Bronchial epithelial cell (primary cell): ENCODE measurements around the gene BRIP1. TPM values are rescaled to one million over a fixed set of nuclear protein-coding genes. Genes with fewer than 3 reads are reported as not detected.
A peak's percentile ranks its signal among the peaks of the same experiment; 100 is the strongest.
"Not testable (repeated sequence)": the region's sequence is repeated elsewhere in the genome, so short reads cannot be mapped to it uniquely, and the experiment has no call there.

Source experiments
- DNase-seq: peaks from one replicate; pipeline ENCODE4 v3.0.0-alpha.2; 2010; ENCODE audit warnings: low read depth
- FAIRE-seq: peaks from 2 replicates; lab custom pipeline; 2011; peaks lifted over from hg19 to GRCh38; lab: Jason Lieb, UNC
- H3K27me3 ChIP-seq: 2 replicates; pipeline ENCODE4 v1.5.1; 2011; ENCODE audit warnings: low read length; ENCODE audit not compliant: control insufficient read depth, insufficient read depth
- H3K36me3 ChIP-seq: 2 replicates; pipeline ENCODE4 v1.5.1; 2011; ENCODE audit warnings: low read length; ENCODE audit not compliant: control insufficient read depth, insufficient read depth
- H3K4me3 ChIP-seq: 2 replicates; pipeline ENCODE4 v1.5.1; 2011; ENCODE audit warnings: mild to moderate bottlenecking, low read depth, low read length, control low read depth
- total RNA-seq: library from RNA; depleted of rRNA; stranded (reverse); fragments of >200 nt; gene quantifications from 2 replicates; pipeline ENCODE4 v1.2.1, GENCODE V29; 2014
- TF ChIP-seq, protein P1 (sequence below): IDR thresholded peaks from 2 replicates; pipeline ENCODE4 v1.5.1; 2011; ENCODE audit warnings: mild to moderate bottlenecking, moderate library complexity, low read length, control low read depth, inconsistent platforms; ENCODE audit not compliant: insufficient read depth, severe bottlenecking

BRIP1 gene
- total RNA-seq, 1 donor from 2014 or later = 1.1 TPM

DNA sequence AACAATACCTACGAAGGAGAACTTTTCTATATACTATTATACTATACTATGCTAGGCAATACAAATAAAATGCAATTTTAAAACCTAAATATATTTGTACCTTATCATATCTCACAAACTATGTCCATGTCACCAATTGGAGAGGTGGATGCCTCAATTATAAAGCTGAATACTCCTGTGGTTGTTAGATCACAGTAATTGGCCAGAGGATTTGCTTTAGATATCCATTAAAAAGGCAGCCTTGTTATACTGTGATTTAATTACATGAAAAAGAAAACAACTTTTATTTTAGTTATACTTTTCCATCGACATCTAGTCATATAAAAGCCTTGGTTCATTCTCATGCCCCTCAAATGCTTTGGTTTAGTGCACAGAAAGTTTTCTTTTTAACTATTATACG is 129.3 kb downstream of the BRIP1 start:
- TF ChIP-seq, protein P1, sequence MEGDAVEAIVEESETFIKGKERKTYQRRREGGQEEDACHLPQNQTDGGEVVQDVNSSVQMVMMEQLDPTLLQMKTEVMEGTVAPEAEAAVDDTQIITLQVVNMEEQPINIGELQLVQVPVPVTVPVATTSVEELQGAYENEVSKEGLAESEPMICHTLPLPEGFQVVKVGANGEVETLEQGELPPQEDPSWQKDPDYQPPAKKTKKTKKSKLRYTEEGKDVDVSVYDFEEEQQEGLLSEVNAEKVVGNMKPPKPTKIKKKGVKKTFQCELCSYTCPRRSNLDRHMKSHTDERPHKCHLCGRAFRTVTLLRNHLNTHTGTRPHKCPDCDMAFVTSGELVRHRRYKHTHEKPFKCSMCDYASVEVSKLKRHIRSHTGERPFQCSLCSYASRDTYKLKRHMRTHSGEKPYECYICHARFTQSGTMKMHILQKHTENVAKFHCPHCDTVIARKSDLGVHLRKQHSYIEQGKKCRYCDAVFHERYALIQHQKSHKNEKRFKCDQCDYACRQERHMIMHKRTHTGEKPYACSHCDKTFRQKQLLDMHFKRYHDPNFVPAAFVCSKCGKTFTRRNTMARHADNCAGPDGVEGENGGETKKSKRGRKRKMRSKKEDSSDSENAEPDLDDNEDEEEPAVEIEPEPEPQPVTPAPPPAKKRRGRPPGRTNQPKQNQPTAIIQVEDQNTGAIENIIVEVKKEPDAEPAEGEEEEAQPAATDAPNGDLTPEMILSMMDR = no peak
- no peaks in the 10 kb centered on the region for H3K27me3 ChIP-seq
- no peaks in the 10 kb centered on the region for H3K36me3 ChIP-seq
- no peak for DNase-seq
- H3K4me3 ChIP-seq = no peak overlapping the region
- no peak for FAIRE-seq

- no peak for FAIRE-seq
- TF ChIP-seq, protein P1 = no peak
These were observed 130.3 kb downstream of the BRIP1 start for GRCh38 chr17:61733021-61733420.

GRCh38 chr17:61732169-61732568 is 131.2 kb downstream of the BRIP1 start:
- H3K27me3 ChIP-seq = no peaks in the 10 kb centered on the region
- H3K4me3 ChIP-seq = no peak overlapping the region
- TF ChIP-seq, protein P1 = no peak
- no peak for FAIRE-seq
- DNase-seq = no peak
- H3K36me3 ChIP-seq = no peaks in the 10 kb centered on the region

More at GRCh38 chr17:61733021-61733420, 130.3 kb downstream of the BRIP1 start:
- H3K4me3 ChIP-seq = no peak overlapping the region
- H3K36me3 ChIP-seq = no peaks in the 10 kb centered on the region
- H3K27me3 ChIP-seq = no peaks in the 10 kb centered on the region
- no peak for DNase-seq

- no peaks in the 10 kb centered on the region for H3K36me3 ChIP-seq
- DNase-seq (no peak), FAIRE-seq (no peak)
- TF ChIP-seq, protein P1 = no peak
- H3K27me3 ChIP-seq = no peaks in the 10 kb centered on the region
- no peak overlapping the region for H3K4me3 ChIP-seq
These were observed 132.0 kb downstream of the BRIP1 start for GRCh38 chr17:61731330-61731729.

- TF ChIP-seq, protein P1 = no peak
- Histone ChIP-seq H3K27me3 (no peaks in the 10 kb centered on the region), H3K4me3 (no peak overlapping the region), H3K36me3 (no peaks in the 10 kb centered on the region)
- FAIRE-seq (no peak), DNase-seq (no peak)
These were observed 133.5 kb downstream of the BRIP1 start for GRCh38 chr17:61729690-61730268.

DNA sequence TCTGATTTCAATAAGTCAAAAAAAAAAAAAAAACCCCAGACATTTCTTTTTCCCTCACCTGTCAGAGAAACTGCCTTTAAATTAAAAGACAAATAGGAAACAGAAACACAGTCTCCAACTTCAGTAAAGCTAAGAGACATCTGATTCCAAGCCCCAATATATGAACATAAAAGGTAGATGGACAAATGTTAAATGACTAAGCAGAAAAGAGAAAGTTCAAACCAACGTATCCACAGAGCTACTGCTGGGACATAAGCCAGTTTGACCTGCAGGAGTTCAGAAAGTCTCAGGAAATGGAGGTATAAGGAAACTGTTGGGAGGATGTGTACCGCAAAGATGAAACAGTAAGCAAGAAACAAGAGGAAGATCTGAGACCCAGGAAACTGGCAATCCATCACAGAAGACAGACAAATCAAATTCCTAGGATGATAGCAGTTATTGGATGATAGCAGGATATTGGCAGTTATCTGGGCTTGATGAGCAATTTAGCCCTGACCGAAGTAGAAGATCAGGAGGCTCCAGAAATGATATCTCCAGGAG is 135.0 kb downstream of the BRIP1 start:
- Histone ChIP-seq H3K4me3 (no peak overlapping the region), H3K27me3 (no peaks in the 10 kb centered on the region), H3K36me3 (no peaks in the 10 kb centered on the region)
- FAIRE-seq = peak; percentile 72
- TF ChIP-seq, protein P1 = no peak
- no peak for DNase-seq

DNA sequence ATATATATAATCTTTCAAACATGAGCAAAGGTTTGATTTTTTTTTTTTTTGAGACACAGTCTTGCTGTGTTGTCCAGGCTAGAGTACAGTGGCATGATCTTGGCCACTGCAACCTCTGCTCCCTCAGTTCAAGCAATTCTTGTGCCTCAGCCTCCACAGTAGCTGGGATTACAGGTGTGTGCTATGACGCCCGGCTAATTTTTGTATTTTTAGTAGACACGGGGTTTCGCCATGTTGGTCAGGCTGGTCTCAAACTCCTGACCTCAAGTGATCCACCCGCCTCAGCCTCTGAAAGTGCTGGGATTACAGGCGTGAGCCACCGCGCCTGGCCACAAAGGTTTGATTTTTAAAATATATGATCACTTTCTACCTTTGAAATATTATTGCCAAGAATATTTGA is 135.5 kb downstream of the BRIP1 start:
- not testable (repeated sequence) for DNase-seq, H3K4me3 ChIP-seq, H3K27me3 ChIP-seq, H3K36me3 ChIP-seq, FAIRE-seq
